Skeletal muscle satellite cell (primary cell): Measurements from ENCODE around the gene PDLIM3.
A peak's percentile ranks its signal among the peaks of the same experiment; 100 is the strongest.

Source experiments
- H3K27me3 ChIP-seq: 2 replicates; pipeline ENCODE4 v1.7.0; 2013; ENCODE audit warnings: low read length; ENCODE audit not compliant: control insufficient read depth, insufficient read depth
- H3K36me3 ChIP-seq: 2 replicates; pipeline ENCODE4 v1.7.0; 2013; ENCODE audit warnings: mild to moderate bottlenecking, control low read depth, low read length; ENCODE audit not compliant: insufficient read depth
- H3K4me1 ChIP-seq: 2 replicates; pipeline ENCODE4 v1.7.0; 2013; ENCODE audit warnings: low read length; ENCODE audit not compliant: control insufficient read depth, insufficient read depth
- H3K4me2 ChIP-seq: 2 replicates; pipeline ENCODE4 v1.7.0; 2013; ENCODE audit warnings: mild to moderate bottlenecking, low read length
- H3K4me3 ChIP-seq: 2 replicates; pipeline ENCODE4 v1.7.0; 2013; ENCODE audit warnings: low read length
- H3K9ac ChIP-seq: 2 replicates; pipeline ENCODE4 v1.7.0; 2013; ENCODE audit warnings: mild to moderate bottlenecking, low read depth, low read length, moderate library complexity
- H3K9me3 ChIP-seq: replicated peaks from 2 replicates; pipeline ENCODE4 v1.7.0; 2013; ENCODE audit warnings: mild to moderate bottlenecking, control low read depth, low read length

Gene PDLIM3

GRCh38 chr4:185467101-185467500, 68.2 kb downstream of the PDLIM3 start:
- H3K9ac ChIP-seq: peak overlapping the region; percentile 29
- H3K4me1 ChIP-seq: peaks cover 12% of the 10 kb centered on the region
- H3K36me3 ChIP-seq: no peaks in the 10 kb centered on the region
- H3K4me2 ChIP-seq: peak overlapping the region; percentile 72
- H3K9me3 ChIP-seq: no peaks in the 10 kb centered on the region
- H3K4me3 ChIP-seq: peak overlapping the region; percentile 56
- peaks cover 9% of the 10 kb centered on the region for H3K27me3 ChIP-seq

GRCh38 chr4:185465707-185466106, 69.6 kb downstream of the PDLIM3 start:
- H3K4me1 ChIP-seq: peaks cover 12% of the 10 kb centered on the region
- H3K36me3 ChIP-seq: no peaks in the 10 kb centered on the region
- no peak overlapping the region for H3K9ac ChIP-seq
- no peak overlapping the region for H3K4me2 ChIP-seq
- H3K27me3 ChIP-seq: peaks cover 9% of the 10 kb centered on the region
- no peaks in the 10 kb centered on the region for H3K9me3 ChIP-seq
- no peak overlapping the region for H3K4me3 ChIP-seq

GRCh38 chr4:185464887-185465286, 70.4 kb downstream of the PDLIM3 start:
- Histone ChIP-seq H3K9ac (no peak overlapping the region), H3K4me1 (peaks cover 12% of the 10 kb centered on the region), H3K4me3 (no peak overlapping the region), H3K36me3 (no peaks in the 10 kb centered on the region), H3K9me3 (no peaks in the 10 kb centered on the region), H3K27me3 (peaks cover 9% of the 10 kb centered on the region), H3K4me2 (no peak overlapping the region)

GRCh38 chr4:185464183-185464582, 71.1 kb downstream of the PDLIM3 start:
- Histone ChIP-seq H3K4me3 (no peak overlapping the region), H3K27me3 (peaks cover 2% of the 10 kb centered on the region), H3K9me3 (no peaks in the 10 kb centered on the region), H3K4me2 (no peak overlapping the region), H3K9ac (no peak overlapping the region), H3K36me3 (no peaks in the 10 kb centered on the region), H3K4me1 (peaks cover 12% of the 10 kb centered on the region)

GRCh38 chr4:185463541-185463940, 71.8 kb downstream of the PDLIM3 start:
- Histone ChIP-seq H3K36me3 (no peaks in the 10 kb centered on the region), H3K27me3 (no peaks in the 10 kb centered on the region), H3K4me3 (no peak overlapping the region), H3K4me1 (peaks cover 12% of the 10 kb centered on the region), H3K4me2 (no peak overlapping the region), H3K9me3 (no peaks in the 10 kb centered on the region), H3K9ac (no peak overlapping the region)

GRCh38 chr4:185461565-185461964, 73.7 kb downstream of the PDLIM3 start:
- Histone ChIP-seq H3K4me1 (peaks cover 3% of the 10 kb centered on the region), H3K9ac (no peak overlapping the region), H3K9me3 (no peaks in the 10 kb centered on the region), H3K4me3 (no peak overlapping the region), H3K27me3 (no peaks in the 10 kb centered on the region), H3K4me2 (no peak overlapping the region), H3K36me3 (no peaks in the 10 kb centered on the region)

- H3K9me3 ChIP-seq: no peaks in the 10 kb centered on the region
- H3K9ac ChIP-seq: no peak overlapping the region
These were observed 78.2 kb downstream of the PDLIM3 start for GRCh38 chr4:185457136-185457535.

GRCh38 chr4:185456131-185456530, 79.2 kb downstream of the PDLIM3 start:
- Histone ChIP-seq H3K4me2 (no peak overlapping the region), H3K27me3 (no peaks in the 10 kb centered on the region), H3K36me3 (no peaks in the 10 kb centered on the region), H3K4me1 (no peaks in the 10 kb centered on the region), H3K4me3 (no peak overlapping the region), H3K9me3 (no peaks in the 10 kb centered on the region), H3K9ac (no peak overlapping the region)

More at GRCh38 chr4:185457136-185457535, 78.2 kb downstream of the PDLIM3 start:
- no peak overlapping the region for H3K4me3 ChIP-seq
- no peak overlapping the region for H3K4me2 ChIP-seq
- no peaks in the 10 kb centered on the region for H3K36me3 ChIP-seq
- H3K27me3 ChIP-seq: no peaks in the 10 kb centered on the region
- no peaks in the 10 kb centered on the region for H3K4me1 ChIP-seq
